T-cell (primary cell): Measurements from ENCODE around the gene SERPINA5. TPM values are rescaled to one million over a fixed set of nuclear protein-coding genes. Genes with fewer than 3 reads are reported as not detected.

ENCODE experiments used
- ATAC-seq, 4 experiments: fragments of 200-7000 bp in 3 of 4; fragments of 150-1000 bp in 1 of 4; cut with Tn5 transposase; replicated peaks in 1 of 4; 1 replicate in 3 of 4; 2 replicates in 1 of 4; pipeline ENCODE4 v1.10.0; 2021; ENCODE audit warnings: moderate library complexity in 3 of 4, mild to moderate bottlenecking in 2 of 4, moderate number of reproducible peaks in 1 of 4
- CTCF ChIA-PET, 2 donors: fragments of 300-600 bp; sonication (Branson Sonifier 250); formaldehyde crosslinking; loops; one replicate each; lab custom pipeline; 2022; ENCODE audit warnings: antibody characterized with exemption in 2 of 2; lab: Charles Lee
- POLR2A ChIA-PET, 2 donors: fragments of 300-600 bp; sonication (Branson Sonifier 250); formaldehyde crosslinking; loops; one replicate each; lab custom pipeline; 2022; ENCODE audit warnings: antibody characterized with exemption in 2 of 2; lab: Charles Lee
- DNase-seq, 35 experiments: peaks; one replicate each; pipeline versions ENCODE4 v3.0.0 to v3.0.0-alpha.2; 2013 to 2023
- H3K27ac ChIP-seq: one replicate; pipeline ENCODE4 v1.5.1; 2013; ENCODE audit warnings: low read length
- H3K27me3 ChIP-seq, 2 experiments: replicated peaks in 1 of 2; 1 replicate in 1 of 2; 2 replicates in 1 of 2; pipeline versions ENCODE4 v1.6.1 to v1.7.0; 2013; ENCODE audit warnings: low read length in 1 of 2, mixed read lengths in 1 of 2; ENCODE audit not compliant: control insufficient read depth in 2 of 2, insufficient read depth in 2 of 2; ENCODE audit errors: extremely low read depth in 1 of 2
- H3K36me3 ChIP-seq, 2 donors: 1 replicate in 1 of 2; 2 replicates in 1 of 2; pipeline versions ENCODE4 v1.6.1 to v1.7.0; 2013; ENCODE audit warnings: low read length in 1 of 2; ENCODE audit not compliant: control insufficient read depth in 2 of 2, insufficient read depth in 1 of 2; ENCODE audit errors: extremely low read depth in 1 of 2
- H3K4me1 ChIP-seq, 2 experiments: 1 replicate in 1 of 2; 2 replicates in 1 of 2; pipeline versions ENCODE4 v1.6.1 to v1.7.0; 2013; ENCODE audit warnings: low read length in 2 of 2, mixed read lengths in 1 of 2; ENCODE audit not compliant: insufficient read depth in 2 of 2, control insufficient read depth in 1 of 2; ENCODE audit errors: extremely low read depth in 1 of 2
- H3K4me3 ChIP-seq, 2 donors: 1 replicate in 1 of 2; 2 replicates in 1 of 2; pipeline versions ENCODE4 v1.5.1 to v1.7.0; 2013; ENCODE audit warnings: mild to moderate bottlenecking in 2 of 2, low read length in 1 of 2, moderate library complexity in 1 of 2; ENCODE audit not compliant: control insufficient read depth in 1 of 2; ENCODE audit errors: extremely low read depth in 1 of 2
- H3K9me3 ChIP-seq: 2 replicates; pipeline ENCODE4 v1.7.0; 2013
- H3K27ac Mint-ChIP-seq, 2 donors: one replicate each; pipeline ENCODE4 v1.8.0; 2020 to 2021; ENCODE audit warnings: mild to moderate bottlenecking in 2 of 2, mixed read lengths in 2 of 2
- H3K27me3 Mint-ChIP-seq, 2 donors: one replicate each; pipeline ENCODE4 v1.8.0; 2021 to 2022; ENCODE audit warnings: mixed read lengths in 2 of 2
- H3K36me3 Mint-ChIP-seq: one replicate; pipeline ENCODE4 v1.8.0; 2021; ENCODE audit warnings: mixed read lengths
- H3K4me1 Mint-ChIP-seq, 3 donors: one replicate each; pipeline ENCODE4 v1.8.0; 2020 to 2022; ENCODE audit warnings: mixed read lengths in 3 of 3, mild to moderate bottlenecking in 1 of 3
- H3K4me3 Mint-ChIP-seq, 3 donors: one replicate each; pipeline ENCODE4 v1.8.0; 2020 to 2022; ENCODE audit warnings: mild to moderate bottlenecking in 3 of 3, mixed read lengths in 3 of 3, moderate library complexity in 3 of 3
- H3K9me3 Mint-ChIP-seq, 3 donors: one replicate each; pipeline ENCODE4 v1.8.0; 2020 to 2022; ENCODE audit warnings: mixed read lengths in 3 of 3
- WGBS: methylation state at CpG from one replicate; pipeline ENCODE4 v1.1.5; 2013; ENCODE audit warnings: missing lambda C conversion rate; ENCODE audit not compliant: insufficient coverage; 5-methylcytosine and 5-hydroxymethylcytosine counted together
- total RNA-seq, 35 experiments: library from RNA in 6 of 35; stranded (reverse) in 6 of 35; fragments of 120-200 nt in 1 of 35; gene quantifications; one replicate each; pipeline versions ENCODE4 v1.2.1 to v1.2.4 and lab custom pipeline; 2013 to 2026

Gene SERPINA5
- total RNA-seq, 5 donors from 2014 or later (not counting 1 experiment from before 2014, with no cell fraction given): 0.92 to 1.1 (median 0.99) TPM; not detected in 2

DNA sequence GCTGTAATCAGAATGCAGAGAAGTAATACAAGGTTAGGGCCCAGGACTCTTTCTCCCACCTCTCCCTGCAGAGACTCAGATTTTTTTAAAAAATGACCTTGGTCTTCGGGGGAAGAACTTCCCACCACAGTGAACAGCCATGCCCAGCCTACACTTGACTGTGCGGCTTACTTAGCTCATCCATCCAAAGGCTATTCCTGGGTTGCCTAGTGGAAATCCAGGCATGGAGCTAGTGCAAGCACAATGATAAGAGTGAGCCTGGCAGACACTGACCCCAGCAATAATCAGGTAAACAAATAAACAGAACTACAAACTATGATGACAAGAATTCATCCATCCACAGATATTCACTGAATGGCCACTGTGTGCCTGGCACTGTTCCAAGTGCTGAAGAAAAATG lies 14.7 kb downstream of the SERPINA5 start:
- Mint-ChIP-seq H3K36me3 (no peaks in the 10 kb centered on the region), H3K9me3 (peaks cover 0 to 9% (median 0%) of the 10 kb centered on the region in 3 donors), H3K27me3 (peaks cover 15 to 19% of the 10 kb centered on the region in 2 donors), H3K4me3 (no peak overlapping the region), H3K27ac (no peak overlapping the region), H3K4me1 (no peaks in the 10 kb centered on the region)
- ChIA-PET CTCF (no interaction called here), POLR2A (no interaction called here)
- Histone ChIP-seq H3K27me3 (peaks cover 0 to 16% of the 10 kb centered on the region in 2 experiments), H3K36me3 (no peaks in the 10 kb centered on the region), H3K4me3 (no peak overlapping the region), H3K27ac (no peak overlapping the region), H3K9me3 (no peaks in the 10 kb centered on the region), H3K4me1 (no peaks in the 10 kb centered on the region)
- ATAC-seq (no peak), DNase-seq (no peak)
- WGBS: 100% methylated on average over 1 of the region's 2 CpGs

DNA sequence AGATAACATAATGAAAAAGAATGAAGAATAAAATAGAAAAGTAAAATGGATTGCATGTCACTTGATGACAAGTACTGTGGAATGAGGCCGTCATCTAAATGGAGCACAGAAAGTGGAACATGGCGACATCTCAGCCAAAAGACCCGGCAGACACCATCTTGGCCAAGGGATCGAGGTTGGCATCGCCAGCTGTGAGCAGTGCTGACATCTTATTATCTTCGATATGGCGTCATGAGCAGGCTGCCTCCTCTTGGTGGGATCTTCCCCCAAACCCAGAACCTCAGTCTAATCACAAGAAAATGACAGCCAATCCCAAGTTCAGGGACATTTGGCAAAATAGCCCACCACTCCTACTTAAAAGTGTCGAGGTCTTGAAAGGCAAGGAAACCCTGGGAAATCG lies 15.1 kb downstream of the SERPINA5 start:
- ChIA-PET CTCF (no interaction called here), POLR2A (no interaction called here)
- Mint-ChIP-seq H3K4me1 (no peaks in the 10 kb centered on the region), H3K36me3 (no peaks in the 10 kb centered on the region), H3K27me3 (peaks cover 15 to 19% of the 10 kb centered on the region in 2 donors), H3K9me3 (peaks cover 0 to 5% (median 0%) of the 10 kb centered on the region in 3 donors), H3K27ac (no peak overlapping the region), H3K4me3 (no peak overlapping the region)
- H3K4me3 ChIP-seq: no peak overlapping the region
- H3K9me3 ChIP-seq: no peaks in the 10 kb centered on the region
- WGBS: 81% methylated on average over 9 of the region's 9 CpGs
- H3K27me3 ChIP-seq: peaks cover 0 to 16% of the 10 kb centered on the region in 2 experiments
- ATAC-seq (no peak), DNase-seq (no peak)
- H3K4me1 ChIP-seq: no peaks in the 10 kb centered on the region
- H3K27ac ChIP-seq: no peak overlapping the region
- no peaks in the 10 kb centered on the region for H3K36me3 ChIP-seq

DNA sequence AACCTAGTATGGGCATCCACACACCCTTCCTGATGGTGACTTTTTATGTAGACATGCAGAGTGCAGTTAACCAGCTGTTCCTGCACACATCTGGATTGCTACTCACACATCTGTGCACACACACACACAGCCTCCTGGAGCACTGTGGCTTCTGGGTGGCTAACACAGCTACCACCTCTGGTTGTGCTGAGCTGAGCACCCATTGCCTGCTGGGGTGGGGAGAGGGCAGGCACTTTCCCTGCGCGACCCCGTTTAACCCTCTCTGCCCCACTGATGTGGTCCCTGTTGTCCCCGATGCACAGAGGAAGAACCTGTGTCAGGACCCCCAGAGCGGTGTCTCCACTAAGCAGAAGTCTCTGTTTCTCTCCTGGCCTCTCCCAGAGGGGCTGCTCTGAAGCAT lies 16.6 kb downstream of the SERPINA5 start:
- H3K9me3 Mint-ChIP-seq: no peaks in the 10 kb centered on the region
- peaks cover 15 to 19% of the 10 kb centered on the region in 2 donors for H3K27me3 Mint-ChIP-seq
- H3K27ac ChIP-seq: no peak overlapping the region
- H3K4me3 Mint-ChIP-seq: no peak overlapping the region
- ChIA-PET POLR2A (no interaction called here), CTCF (no interaction called here)
- no peak for ATAC-seq
- 100% methylated on average over 4 of the region's 5 CpGs for WGBS
- peaks cover 0 to 19% of the 10 kb centered on the region in 2 experiments for H3K27me3 ChIP-seq
- H3K4me1 Mint-ChIP-seq: no peaks in the 10 kb centered on the region
- H3K36me3 ChIP-seq: no peaks in the 10 kb centered on the region
- no peaks in the 10 kb centered on the region for H3K4me1 ChIP-seq
- H3K4me3 ChIP-seq: no peak overlapping the region
- no peaks in the 10 kb centered on the region for H3K9me3 ChIP-seq
- DNase-seq: no peak
- H3K27ac Mint-ChIP-seq: no peak overlapping the region
- H3K36me3 Mint-ChIP-seq: no peaks in the 10 kb centered on the region

- Histone ChIP-seq H3K27ac (no peak overlapping the region), H3K27me3 (peaks cover 0 to 21% of the 10 kb centered on the region in 2 experiments), H3K36me3 (no peaks in the 10 kb centered on the region), H3K9me3 (no peaks in the 10 kb centered on the region), H3K4me3 (no peak overlapping the region), H3K4me1 (no peaks in the 10 kb centered on the region)
- no peaks in the 10 kb centered on the region for H3K9me3 Mint-ChIP-seq
- 74% methylated on average over 7 of the region's 7 CpGs for WGBS
- H3K27ac Mint-ChIP-seq: no peak overlapping the region
- CTCF ChIA-PET: no interaction called here
- no peaks in the 10 kb centered on the region for H3K36me3 Mint-ChIP-seq
- DNase-seq: no peak
- H3K4me3 Mint-ChIP-seq: no peak overlapping the region
- no peak for ATAC-seq
- no peaks in the 10 kb centered on the region for H3K4me1 Mint-ChIP-seq
- POLR2A ChIA-PET: no interaction called here
- peaks cover 15 to 19% of the 10 kb centered on the region in 2 donors for H3K27me3 Mint-ChIP-seq
Measured at GRCh38 chr14:94598506-94598815, 17.2 kb downstream of the SERPINA5 start.

- Mint-ChIP-seq H3K36me3 (no peaks in the 10 kb centered on the region), H3K27me3 (peaks cover 15 to 19% of the 10 kb centered on the region in 2 donors), H3K27ac (no peak overlapping the region), H3K4me1 (no peaks in the 10 kb centered on the region), H3K4me3 (no peak overlapping the region), H3K9me3 (no peaks in the 10 kb centered on the region)
- 64% methylated on average over 6 of the region's 11 CpGs for WGBS
- peaks cover 0 to 21% of the 10 kb centered on the region in 2 experiments for H3K27me3 ChIP-seq
- no peak overlapping the region for H3K27ac ChIP-seq
- no peak for ATAC-seq
- H3K4me1 ChIP-seq: no peaks in the 10 kb centered on the region
- H3K36me3 ChIP-seq: no peaks in the 10 kb centered on the region
- no peak for DNase-seq
- POLR2A ChIA-PET: no interaction called here
- no peaks in the 10 kb centered on the region for H3K9me3 ChIP-seq
- no peak overlapping the region for H3K4me3 ChIP-seq
- CTCF ChIA-PET: no interaction called here
Measured at GRCh38 chr14:94598816-94599655, 17.8 kb downstream of the SERPINA5 start.

DNA sequence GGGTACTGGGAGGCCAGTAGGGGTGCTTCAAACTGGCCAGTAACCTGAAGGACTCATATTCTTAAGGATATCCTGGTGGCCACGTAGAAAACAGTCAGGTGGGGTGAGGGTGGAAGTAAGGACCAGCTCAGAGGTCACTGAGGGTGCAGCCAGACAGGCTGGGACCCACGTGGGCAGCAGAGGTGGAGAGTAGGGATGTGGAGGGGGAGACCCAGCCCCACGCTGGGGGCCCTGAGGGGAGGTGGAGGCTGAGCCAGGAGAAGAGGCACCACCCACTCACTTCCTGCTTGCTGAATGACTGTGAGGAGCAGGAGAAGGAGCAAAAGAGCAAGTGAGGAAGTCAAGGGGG lies 18.4 kb downstream of the SERPINA5 start:
- Histone ChIP-seq H3K27ac (no peak overlapping the region), H3K27me3 (peaks cover 0 to 17% of the 10 kb centered on the region in 2 experiments), H3K36me3 (no peaks in the 10 kb centered on the region), H3K9me3 (no peaks in the 10 kb centered on the region), H3K4me1 (no peaks in the 10 kb centered on the region), H3K4me3 (no peak overlapping the region)
- no peak for DNase-seq
- H3K27me3 Mint-ChIP-seq: peaks cover 14% of the 10 kb centered on the region in 2 donors
- no peak for ATAC-seq
- H3K36me3 Mint-ChIP-seq: no peaks in the 10 kb centered on the region
- H3K4me3 Mint-ChIP-seq: no peak overlapping the region
- 20% methylated on average over 1 of the region's 3 CpGs for WGBS
- ChIA-PET POLR2A (no interaction called here), CTCF (no interaction called here)
- no peaks in the 10 kb centered on the region for H3K9me3 Mint-ChIP-seq
- H3K27ac Mint-ChIP-seq: no peak overlapping the region
- no peaks in the 10 kb centered on the region for H3K4me1 Mint-ChIP-seq
